ENCODE measurements around the gene CTRL.

GRCh38 chr16:67924140-67924906, 7.3 kb downstream of the CTRL start:
- TF ChIP-seq CTCF (IDR thresholded peaks at IDR 0.05) = no peak
- TF ChIP-seq POLR2A (IDR thresholded peaks at IDR 0.05) = no peak
- no peak for TF ChIP-seq POLR2AphosphoS5 (IDR thresholded peaks at IDR 0.05)

Data from prostate gland (tissue), 2 donors.